Lower leg skin (tissue), 3 donors: ENCODE results near the gene ZER1.

Source experiments
- CTCF ChIP-seq, 3 donors: fragments of 450-650 bp; IDR thresholded peaks; one replicate each; pipeline ENCODE4 v1.5.1; 2016; ENCODE audit warnings: antibody characterized with exemption in 3 of 3, mild to moderate bottlenecking in 3 of 3, moderate library complexity in 2 of 3
- POLR2A ChIP-seq, 2 donors: fragments of 450-650 bp; IDR thresholded peaks; one replicate each; pipeline ENCODE4 v1.6.1; 2016 to 2017; ENCODE audit warnings: antibody characterized with exemption in 2 of 2, mild to moderate bottlenecking in 1 of 2, moderate library complexity in 1 of 2

DNA sequence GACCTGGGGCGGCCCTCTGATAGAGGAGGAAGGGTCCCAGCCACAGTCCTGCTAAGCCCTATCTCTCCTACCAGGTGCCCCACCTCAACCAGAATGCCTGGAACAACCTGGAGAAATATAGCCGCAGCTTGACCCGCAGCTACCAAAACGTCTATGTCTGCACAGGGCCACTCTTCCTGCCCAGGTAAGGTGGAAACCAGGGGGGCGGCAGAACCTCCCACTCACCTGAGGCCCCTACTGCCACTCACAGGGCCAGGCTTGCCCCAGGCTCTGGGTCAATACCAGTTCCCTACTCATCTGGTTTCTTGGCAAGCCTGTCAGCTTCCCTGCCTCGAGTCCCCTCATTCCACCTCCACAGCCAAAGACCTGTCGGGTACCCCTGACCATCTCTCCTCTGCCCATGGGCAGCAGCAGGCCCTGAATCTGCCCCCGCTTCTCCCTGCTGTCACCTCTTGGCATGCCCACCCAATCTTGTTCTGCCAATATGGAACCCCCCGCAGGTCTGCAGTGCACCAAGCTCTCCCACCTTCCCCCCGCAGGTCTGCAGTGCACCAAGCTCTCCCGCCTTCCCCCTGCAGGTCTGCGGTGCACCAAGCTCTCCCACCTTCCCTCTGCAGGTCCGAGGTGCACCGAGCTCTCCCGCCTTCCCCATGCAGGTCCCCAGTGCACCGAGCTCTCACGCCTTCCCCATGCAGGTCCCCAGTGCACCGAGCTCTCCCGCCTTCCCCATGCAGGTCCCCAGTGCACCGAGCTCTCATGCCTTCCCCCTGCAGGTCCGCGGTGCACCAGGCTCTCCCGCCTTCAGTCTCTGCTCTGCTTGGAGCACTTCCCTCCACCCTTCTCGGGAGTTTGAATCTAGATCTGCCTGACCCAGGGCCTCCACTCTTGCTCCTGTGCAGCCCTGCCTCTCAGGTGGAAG, 49.2 kb upstream of the ZER1 start:
- TF ChIP-seq CTCF (IDR thresholded peaks at IDR 0.05): no peak
- no peak for TF ChIP-seq POLR2A (IDR thresholded peaks at IDR 0.05)
